Suprapubic skin (tissue), 4 donors: ENCODE results near the gene GRIN2A. TPM values are rescaled to one million over a fixed set of nuclear protein-coding genes. Genes with fewer than 3 reads are reported as not detected.

Experiments used
- DNase-seq, 2 donors: peaks; one replicate each; pipeline ENCODE4 v3.0.0-alpha.2; 2019; ENCODE audit warnings: low spot score in 2 of 2
- H3K27ac ChIP-seq: fragments of 200-600 bp; sonication (generic); one replicate; pipeline ENCODE4 v1.5.1; 2019
- H3K27me3 ChIP-seq: fragments of 200-600 bp; sonication (generic); one replicate; pipeline ENCODE4 v1.5.1; 2019
- H3K36me3 ChIP-seq: fragments of 200-600 bp; sonication (generic); one replicate; pipeline ENCODE4 v1.5.1; 2019
- H3K4me1 ChIP-seq: fragments of 200-600 bp; sonication (generic); one replicate; pipeline ENCODE4 v1.5.1; 2019
- H3K4me3 ChIP-seq: fragments of 200-600 bp; sonication (generic); one replicate; pipeline ENCODE4 v1.5.1; 2019; ENCODE audit warnings: mild to moderate bottlenecking
- H3K9me3 ChIP-seq: fragments of 200-600 bp; sonication (generic); one replicate; pipeline ENCODE4 v1.5.1; 2019
- CTCF ChIP-seq, 2 donors: fragments of 200-600 bp in 1 of 2; fragments of 450-650 bp in 1 of 2; sonication (generic) in 1 of 2; IDR thresholded peaks; one replicate each; pipeline ENCODE4 v1.5.1; 2016 to 2019; ENCODE audit warnings: antibody characterized with exemption in 2 of 2, mild to moderate bottlenecking in 1 of 2, moderate library complexity in 1 of 2
- EP300 ChIP-seq: sonication (generic); formaldehyde crosslinking; IDR thresholded peaks from one replicate; pipeline ENCODE4 v1.6.1; 2017; ENCODE audit warnings: antibody characterized with exemption
- POLR2A ChIP-seq, 2 donors: fragments of 450-650 bp; IDR thresholded peaks; one replicate each; pipeline ENCODE4 v1.6.1; 2017; ENCODE audit warnings: antibody characterized with exemption in 2 of 2, mild to moderate bottlenecking in 2 of 2, moderate library complexity in 2 of 2
- POLR2AphosphoS5 ChIP-seq, 3 donors: sonication (generic); formaldehyde crosslinking; IDR thresholded peaks; one replicate each; pipeline ENCODE4 v1.6.1; 2017; ENCODE audit warnings: antibody characterized with exemption in 3 of 3
- WGBS: methylation state at CpG from one replicate; pipeline ENCODE4 v1.1.5; 2018; 5-methylcytosine and 5-hydroxymethylcytosine counted together
- total RNA-seq, 4 donors: library from RNA; depleted of rRNA; stranded (reverse); fragments of >200 nt; gene quantifications; one replicate each; pipeline ENCODE4 v1.1.0, GENCODE V29; 2016

Gene GRIN2A
- total RNA-seq, 4 donors from 2014 or later, result 0.08 to 5.4 (median 1.3) TPM

DNA sequence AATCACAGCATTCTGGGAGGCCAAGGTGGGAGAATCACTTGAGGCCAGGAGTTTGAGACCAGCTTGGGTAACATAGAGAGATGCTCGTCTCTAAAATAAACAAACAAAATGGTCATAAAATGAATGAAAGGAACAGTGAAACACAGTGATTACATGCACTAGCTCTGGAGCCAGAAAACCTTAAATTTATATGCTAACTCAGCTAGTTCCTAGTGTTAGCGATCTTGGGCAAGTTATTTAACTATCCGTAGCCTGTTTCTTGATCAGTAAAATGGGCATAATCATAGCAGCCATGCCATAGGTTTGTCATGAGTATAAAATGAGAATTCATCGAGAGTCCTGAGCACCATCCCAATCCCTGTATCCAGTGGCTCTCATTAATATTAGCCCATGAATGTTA, 271.0 kb downstream of the GRIN2A start:
- no peak overlapping the region for H3K27ac ChIP-seq
- H3K4me1 ChIP-seq, result peaks cover 7% of the 10 kb centered on the region
- DNase-seq, result no peak
- no peaks in the 10 kb centered on the region for H3K36me3 ChIP-seq
- WGBS, result 84% methylated on average over 4 of the region's 4 CpGs
- H3K9me3 ChIP-seq, result no peaks in the 10 kb centered on the region
- no peak overlapping the region for H3K4me3 ChIP-seq
- TF ChIP-seq EP300, result no peak
- TF ChIP-seq POLR2AphosphoS5 (IDR thresholded peaks at IDR 0.05), result no peak
- no peak for TF ChIP-seq CTCF (IDR thresholded peaks at IDR 0.05)
- TF ChIP-seq POLR2A (IDR thresholded peaks at IDR 0.05), result no peak
- H3K27me3 ChIP-seq, result no peaks in the 10 kb centered on the region

- WGBS, result 88% methylated on average over 2 of the region's 2 CpGs
- Histone ChIP-seq H3K27me3 (no peaks in the 10 kb centered on the region), H3K36me3 (no peaks in the 10 kb centered on the region), H3K9me3 (no peaks in the 10 kb centered on the region), H3K27ac (no peak overlapping the region), H3K4me3 (no peak overlapping the region), H3K4me1 (peaks cover 7% of the 10 kb centered on the region)
- no peak for TF ChIP-seq POLR2AphosphoS5 (IDR thresholded peaks at IDR 0.05)
- no peak for TF ChIP-seq POLR2A (IDR thresholded peaks at IDR 0.05)
- TF ChIP-seq EP300, result no peak
- no peak for TF ChIP-seq CTCF (IDR thresholded peaks at IDR 0.05)
- no peak for DNase-seq
Observed at GRCh38 chr16:9909072-9909825, 273.0 kb downstream of the GRIN2A start.

- H3K9me3 ChIP-seq, result no peaks in the 10 kb centered on the region
- TF ChIP-seq CTCF (IDR thresholded peaks at IDR 0.05), result no peak
- TF ChIP-seq POLR2A (IDR thresholded peaks at IDR 0.05), result no peak
- TF ChIP-seq POLR2AphosphoS5 (IDR thresholded peaks at IDR 0.05), result no peak
- no peak for TF ChIP-seq EP300
- DNase-seq, result no peak
- no peaks in the 10 kb centered on the region for H3K36me3 ChIP-seq
- H3K4me1 ChIP-seq, result peaks cover 2% of the 10 kb centered on the region
- no peak overlapping the region for H3K27ac ChIP-seq
- 39% methylated on average over 5 of the region's 5 CpGs for WGBS
- H3K27me3 ChIP-seq, result no peaks in the 10 kb centered on the region
- H3K4me3 ChIP-seq, result no peak overlapping the region
Observed at GRCh38 chr16:9908613-9909012, 273.6 kb downstream of the GRIN2A start.

DNA sequence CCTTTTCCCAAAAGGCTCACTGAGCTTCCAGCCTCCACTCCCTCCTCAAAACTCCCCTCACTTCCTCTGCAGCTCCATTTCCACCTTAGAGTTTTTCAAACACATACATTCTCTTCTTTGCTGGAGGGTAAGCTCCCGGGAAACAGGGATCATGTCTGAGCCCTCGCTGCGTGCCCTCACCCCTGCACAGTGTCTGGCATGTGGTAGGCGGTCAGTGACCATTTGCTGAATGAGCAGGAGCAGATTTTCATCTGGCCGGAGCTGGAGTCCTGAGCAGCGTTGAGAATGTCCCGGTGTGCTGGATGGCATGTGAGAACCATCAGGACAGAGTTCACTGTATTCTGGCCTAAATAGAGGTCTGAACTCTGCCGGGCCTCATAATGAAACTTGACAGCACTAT, 274.5 kb downstream of the GRIN2A start:
- WGBS, result 75% methylated on average over 8 of the region's 8 CpGs
- H3K4me3 ChIP-seq, result no peak overlapping the region
- TF ChIP-seq EP300, result no peak
- TF ChIP-seq POLR2AphosphoS5 (IDR thresholded peaks at IDR 0.05), result no peak
- TF ChIP-seq CTCF (IDR thresholded peaks at IDR 0.05), result no peak
- TF ChIP-seq POLR2A (IDR thresholded peaks at IDR 0.05), result no peak
- DNase-seq, result no peak
- no peak overlapping the region for H3K27ac ChIP-seq
- H3K27me3 ChIP-seq, result no peaks in the 10 kb centered on the region
- no peaks in the 10 kb centered on the region for H3K36me3 ChIP-seq
- no peaks in the 10 kb centered on the region for H3K4me1 ChIP-seq
- H3K9me3 ChIP-seq, result no peaks in the 10 kb centered on the region

- DNase-seq, result no peak
- WGBS, result 61% methylated on average over 3 of the region's 3 CpGs
- Histone ChIP-seq H3K4me1 (no peaks in the 10 kb centered on the region), H3K4me3 (no peak overlapping the region), H3K27me3 (no peaks in the 10 kb centered on the region), H3K36me3 (no peaks in the 10 kb centered on the region), H3K9me3 (no peaks in the 10 kb centered on the region), H3K27ac (no peak overlapping the region)
- TF ChIP-seq CTCF (IDR thresholded peaks at IDR 0.05), result no peak
Observed at GRCh38 chr16:9906218-9906617, 276.0 kb downstream of the GRIN2A start.
